ENCODE results near the gene CYP27B1.
"Not testable (repeated sequence)": the region's sequence is repeated elsewhere in the genome, so short reads cannot be mapped to it uniquely, and the experiment has no call there.

CYP27B1 gene

DNA sequence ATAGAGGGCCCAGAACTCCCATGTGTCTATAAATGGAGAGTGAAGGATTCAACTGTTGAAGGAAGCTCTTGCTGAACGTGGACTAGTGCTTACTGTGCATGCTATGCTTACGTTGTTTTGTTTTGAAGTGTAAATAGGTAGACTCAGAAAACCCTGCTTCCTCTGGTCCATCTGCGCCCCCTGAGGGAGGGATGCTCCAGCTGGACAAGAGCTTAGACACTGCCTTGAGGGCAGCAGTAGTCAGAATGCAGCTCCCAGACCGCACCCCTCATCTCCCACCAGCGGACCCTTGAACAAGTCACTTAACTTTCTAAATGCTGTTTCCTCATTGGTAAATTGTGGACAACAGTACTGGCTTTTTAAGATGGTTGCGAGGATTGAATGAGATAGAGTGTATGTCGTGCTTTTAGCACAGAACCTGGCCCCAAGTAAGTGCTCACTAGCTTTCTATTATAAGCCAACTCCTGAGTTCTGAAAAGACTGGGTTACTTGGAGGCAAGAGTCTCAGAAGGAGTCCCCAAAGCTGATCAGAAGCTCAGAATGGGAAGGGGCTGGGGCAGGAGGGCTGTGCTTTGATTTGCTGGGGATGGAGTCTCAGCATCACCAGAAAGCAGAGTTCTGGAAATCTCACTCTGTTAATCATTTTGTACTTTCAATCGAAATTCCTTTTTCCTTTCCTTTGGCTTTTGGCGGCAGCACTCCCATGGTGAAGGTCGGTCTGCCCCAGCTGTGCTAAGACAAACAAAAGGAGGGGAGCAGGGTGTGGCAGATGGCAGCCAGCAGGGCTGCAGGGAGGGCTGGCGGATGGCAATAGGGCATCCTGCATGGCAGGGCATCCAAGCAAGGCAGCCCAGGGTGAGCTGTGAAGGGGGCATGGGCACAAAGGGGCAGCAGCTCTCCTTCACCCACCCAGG, 43.9 kb downstream of the CYP27B1 start:
- no peak for DNase-seq (ENCODE audit: low read depth in 3 of 3)

DNA sequence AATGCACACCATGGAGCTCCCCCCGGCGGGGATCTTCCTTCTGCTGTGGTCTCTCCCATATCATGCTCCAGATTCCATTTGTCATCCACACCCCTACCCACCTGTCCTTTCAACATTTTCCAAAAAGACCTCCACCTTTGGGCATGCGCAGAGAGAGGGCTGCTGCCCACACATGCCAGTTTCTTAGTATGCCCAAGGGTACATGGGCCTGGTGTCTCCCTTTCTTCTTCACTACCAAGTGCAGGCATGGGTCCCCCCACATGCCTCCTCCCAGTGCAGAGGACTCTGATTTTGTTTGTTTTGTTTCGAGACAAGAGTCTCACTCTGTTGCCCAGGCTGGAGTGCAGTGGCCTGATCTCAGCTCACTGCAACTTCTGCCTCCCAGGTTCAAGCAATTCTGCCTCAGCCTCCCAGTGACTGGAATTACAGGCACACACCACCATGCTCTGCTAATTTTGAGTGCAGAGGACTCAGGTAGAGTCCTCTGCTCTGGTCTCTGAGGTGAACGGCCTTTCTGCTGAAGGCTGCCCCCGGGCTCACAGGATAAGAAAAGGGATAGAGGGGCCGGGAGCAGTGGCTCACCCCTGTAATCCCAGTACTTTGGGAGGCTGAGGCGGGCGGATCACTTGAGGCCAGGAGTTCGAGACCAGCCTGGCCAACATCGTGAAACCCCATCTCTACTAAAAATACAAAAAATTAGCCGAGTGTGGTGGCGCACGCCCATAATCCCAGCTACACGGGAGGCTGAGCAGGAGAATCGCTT, 44.9 kb downstream of the CYP27B1 start:
- DNase-seq (ENCODE audit: low read depth in 3 of 3) = not testable (repeated sequence)

DNA sequence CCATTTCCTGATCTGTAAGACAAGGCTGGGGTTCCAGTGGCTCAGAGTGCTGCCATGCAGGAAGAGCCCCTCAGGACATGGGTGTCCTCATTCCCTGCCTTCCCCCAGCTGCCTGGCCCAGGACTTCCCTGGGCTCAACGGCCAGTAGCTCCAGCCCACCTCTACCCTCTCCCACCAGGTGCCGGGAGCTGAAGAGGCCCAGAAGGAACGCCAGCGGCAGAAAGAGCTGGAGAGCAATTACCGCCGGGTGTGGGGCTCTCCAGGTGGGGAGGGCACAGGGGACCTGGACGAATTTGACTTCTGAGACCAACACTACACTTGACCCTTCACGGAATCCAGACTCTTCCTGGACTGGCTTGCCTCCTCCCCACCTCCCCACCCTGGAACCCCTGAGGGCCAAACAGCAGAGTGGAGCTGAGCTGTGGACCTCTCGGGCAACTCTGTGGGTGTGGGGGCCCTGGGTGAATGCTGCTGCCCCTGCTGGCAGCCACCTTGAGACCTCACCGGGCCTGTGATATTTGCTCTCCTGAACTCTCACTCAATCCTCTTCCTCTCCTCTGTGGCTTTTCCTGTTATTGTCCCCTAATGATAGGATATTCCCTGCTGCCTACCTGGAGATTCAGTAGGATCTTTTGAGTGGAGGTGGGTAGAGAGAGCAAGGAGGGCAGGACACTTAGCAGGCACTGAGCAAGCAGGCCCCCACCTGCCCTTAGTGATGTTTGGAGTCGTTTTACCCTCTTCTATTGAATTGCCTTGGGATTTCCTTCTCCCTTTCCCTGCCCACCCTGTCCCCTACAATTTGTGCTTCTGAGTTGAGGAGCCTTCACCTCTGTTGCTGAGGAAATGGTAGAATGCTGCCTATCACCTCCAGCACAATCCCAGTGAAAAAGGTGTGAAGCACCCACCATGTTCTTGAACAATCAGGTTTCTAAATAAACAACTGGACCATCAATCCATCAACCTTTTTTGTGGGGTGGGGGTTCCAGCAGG, 46.0 kb downstream of the CYP27B1 start:
- DNase-seq (ENCODE audit: low read depth in 3 of 3) = no peak

DNA sequence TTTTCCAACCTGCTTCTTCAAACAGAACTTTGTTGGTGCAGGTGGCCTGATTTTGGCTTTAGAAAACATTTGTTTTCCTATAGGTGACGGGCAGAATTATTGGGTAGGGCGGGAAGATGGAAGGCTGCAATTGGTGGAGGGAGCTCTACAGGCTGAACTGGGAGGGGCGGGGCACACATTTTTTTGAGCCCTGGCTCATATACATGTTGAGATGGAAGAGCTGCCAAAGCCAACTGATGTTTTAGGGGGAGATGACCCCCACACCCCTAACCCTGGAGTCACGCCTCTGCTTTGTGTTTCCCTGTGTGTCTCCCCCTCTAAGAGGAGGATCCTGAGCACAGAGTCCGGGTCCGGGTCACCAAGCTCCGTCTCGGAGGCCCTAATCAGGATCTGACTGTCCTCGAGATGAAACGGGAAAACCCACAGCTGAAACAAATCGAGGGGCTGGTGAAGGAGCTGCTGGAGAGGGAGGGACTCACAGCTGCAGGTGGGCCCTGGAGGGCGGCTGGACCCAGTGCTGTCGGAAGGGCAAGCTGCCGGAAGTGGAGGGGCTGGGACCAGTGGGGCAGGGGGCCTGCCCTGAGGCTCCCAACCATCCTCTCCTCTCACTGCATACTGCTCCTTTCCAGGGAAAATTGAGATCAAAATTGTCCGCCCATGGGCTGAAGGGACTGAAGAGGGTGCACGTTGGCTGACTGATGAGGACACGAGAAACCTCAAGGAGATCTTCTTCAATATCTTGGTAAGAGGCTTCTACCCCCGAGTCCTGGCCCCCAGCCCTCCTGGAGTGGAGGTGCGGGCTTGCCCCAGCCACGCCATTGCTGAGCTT, 46.9 kb downstream of the CYP27B1 start:
- no peak for DNase-seq (ENCODE audit: low read depth in 3 of 3)

DNA sequence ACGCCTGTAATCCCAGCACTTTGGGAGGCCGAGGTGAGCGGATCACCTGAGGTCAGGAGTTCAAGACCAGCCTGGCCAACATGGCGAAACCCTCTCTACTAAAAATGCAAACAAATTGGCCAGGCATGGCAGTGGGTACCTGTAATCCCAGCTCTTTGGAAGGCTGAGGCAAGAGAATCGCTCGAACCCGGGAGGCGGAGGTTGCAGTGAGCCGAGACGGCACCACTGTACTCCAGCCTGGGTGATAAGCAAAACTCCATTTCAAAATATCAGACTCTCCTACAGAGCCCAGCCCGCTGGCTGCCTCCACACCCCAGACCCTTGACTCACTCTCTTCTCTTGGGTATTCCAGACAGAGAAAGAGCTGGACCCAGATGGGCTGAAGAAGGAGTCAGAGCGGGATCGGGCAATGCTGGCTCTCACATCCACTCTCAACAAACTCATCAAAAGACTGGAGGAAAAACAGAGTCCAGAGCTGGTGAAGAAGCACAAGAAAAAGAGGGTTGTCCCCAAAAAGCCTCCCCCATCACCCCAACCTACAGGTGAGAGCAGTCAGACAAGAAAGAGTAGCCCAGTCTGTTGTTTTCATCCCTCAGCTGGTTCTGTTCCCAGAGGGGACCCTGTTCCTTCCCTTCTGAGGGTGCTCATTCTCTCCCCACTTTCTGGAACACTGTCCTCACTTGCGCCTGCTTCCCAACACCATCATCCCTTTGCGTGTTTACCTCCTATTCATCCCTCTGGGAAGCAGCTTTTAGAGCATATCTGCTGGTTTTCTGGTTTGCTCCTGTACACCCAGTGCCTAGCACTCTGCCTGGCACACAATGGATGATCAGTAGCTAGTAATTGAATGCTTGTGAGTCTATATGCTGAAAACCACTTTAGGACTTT, 48.0 kb downstream of the CYP27B1 start:
- DNase-seq (ENCODE audit: low read depth in 3 of 3) = no peak

DNA sequence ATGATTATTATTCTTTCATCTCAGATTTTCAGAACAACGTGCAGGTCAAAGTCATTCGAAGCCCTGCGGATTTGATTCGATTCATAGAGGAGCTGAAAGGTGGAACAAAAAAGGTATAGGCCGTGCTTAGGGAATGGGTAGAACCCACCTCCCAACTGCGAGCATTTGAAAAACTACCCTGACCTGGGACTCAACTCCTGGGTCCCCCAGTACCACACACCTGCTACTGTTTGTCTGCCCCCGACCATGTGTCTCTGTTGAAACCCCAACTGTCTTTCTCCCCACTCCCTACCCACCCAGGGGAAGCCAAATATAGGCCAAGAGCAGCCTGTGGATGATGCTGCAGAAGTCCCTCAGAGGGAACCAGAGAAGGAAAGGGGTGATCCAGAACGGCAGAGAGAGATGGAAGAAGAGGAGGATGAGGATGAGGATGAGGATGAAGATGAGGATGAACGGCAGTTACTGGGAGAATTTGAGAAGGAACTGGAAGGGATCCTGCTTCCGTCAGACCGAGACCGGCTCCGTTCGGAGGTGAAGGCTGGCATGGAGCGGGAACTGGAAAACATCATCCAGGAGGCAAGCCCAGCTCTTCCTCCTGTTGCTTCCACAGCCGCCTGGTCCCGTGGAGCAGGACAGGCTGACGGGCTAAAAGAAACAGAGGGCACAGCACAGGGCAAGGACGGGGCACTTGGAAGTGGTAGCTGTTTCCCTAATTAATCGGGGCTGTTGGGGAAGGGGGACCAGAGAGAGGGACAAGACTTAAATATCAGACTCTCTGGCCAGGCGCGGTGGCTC, 48.8 kb downstream of the CYP27B1 start:
- no peak for DNase-seq (ENCODE audit: low read depth in 3 of 3)

DNA sequence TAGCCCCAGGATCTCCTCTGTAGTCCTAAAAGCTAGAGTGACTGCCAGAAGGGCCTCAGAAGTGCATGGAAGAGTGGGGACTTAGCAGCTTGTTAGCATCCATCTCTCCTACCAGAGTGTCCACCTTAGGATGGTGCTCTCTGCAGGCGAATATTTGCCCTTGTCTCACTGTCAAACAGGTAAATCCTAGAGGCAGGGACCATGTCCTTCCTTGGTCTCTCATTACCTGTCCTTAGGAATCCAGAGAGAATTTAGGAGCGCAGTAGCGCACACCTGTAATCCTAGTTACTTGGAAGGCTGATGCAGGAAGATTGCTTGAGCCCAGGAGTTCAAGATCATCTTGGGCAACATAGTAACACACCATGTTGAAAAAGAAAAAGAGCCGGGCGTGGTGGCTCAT, 49.7 kb downstream of the CYP27B1 start:
- no peak for DNase-seq (ENCODE audit: low read depth in 3 of 3)

DNA sequence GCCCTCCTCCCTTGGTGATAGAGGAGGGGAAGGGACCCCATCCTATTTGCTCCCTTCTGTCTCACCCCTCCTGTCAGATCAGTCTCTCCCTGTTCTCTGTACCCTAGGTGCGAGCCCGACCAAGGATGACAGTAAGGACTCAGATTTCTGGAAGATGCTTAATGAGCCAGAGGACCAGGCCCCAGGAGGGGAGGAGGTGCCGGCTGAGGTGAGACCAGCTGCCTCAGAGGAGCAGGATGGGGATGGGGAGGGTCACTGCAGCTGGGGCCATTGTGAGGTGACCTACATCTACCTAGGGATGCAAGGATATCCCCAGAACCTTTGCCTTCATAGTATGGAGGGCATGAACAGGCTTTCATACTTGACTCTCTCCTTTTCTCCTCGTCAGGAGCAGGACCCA, 50.6 kb downstream of the CYP27B1 start:
- no peak for DNase-seq (ENCODE audit: low read depth in 3 of 3)

DNA sequence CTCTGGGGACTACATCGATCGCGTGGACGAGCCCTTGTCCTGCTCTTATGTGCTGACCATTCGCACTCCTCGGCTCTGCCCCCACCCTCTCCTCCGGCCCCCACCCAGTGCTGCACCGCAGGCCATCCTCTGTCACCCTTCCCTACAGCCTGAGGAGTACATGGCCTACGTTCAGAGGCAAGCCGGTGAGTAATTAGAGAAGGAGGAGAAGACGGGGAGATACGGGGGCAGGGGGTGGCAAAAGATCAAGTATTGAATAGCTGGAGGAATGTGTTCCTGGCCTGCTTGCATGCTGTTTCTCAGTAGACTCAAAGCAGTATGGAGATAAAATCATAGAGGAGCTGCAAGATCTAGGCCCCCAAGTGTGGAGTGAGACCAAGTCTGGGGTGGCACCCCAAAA, 51.1 kb downstream of the CYP27B1 start:
- DNase-seq (ENCODE audit: low read depth in 3 of 3) = no peak

DNA sequence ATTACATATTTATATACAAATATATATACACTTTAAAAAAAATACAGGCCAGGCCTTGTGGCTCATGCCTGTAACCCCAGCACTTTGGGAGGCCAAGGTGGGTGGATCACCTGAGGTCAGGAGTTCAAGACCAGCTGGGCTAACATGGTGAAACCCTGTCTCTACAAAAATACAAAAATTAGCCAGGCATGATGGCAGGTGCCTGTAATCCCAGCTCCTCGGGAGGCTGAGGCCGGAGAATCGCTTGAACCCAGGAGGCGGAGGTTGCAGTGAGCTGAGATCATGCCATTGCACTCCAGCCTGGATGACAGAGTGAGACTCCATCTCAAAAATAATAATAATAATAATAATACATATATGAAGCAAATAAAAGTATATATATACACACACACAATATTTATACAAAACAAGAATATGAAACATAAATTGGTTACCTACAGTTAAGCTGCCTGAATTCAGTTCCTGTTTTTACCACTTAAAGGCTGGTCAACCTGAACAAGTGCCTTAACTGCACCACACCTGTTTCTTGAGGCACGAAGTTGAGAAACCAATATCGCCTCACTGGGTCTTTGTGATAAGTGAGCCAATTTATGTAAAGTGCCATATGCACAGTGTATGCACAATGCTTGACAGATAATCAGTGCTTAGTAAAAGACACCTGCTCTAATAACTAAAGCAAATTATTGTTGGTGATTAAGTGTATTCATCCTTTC, 51.7 kb downstream of the CYP27B1 start:
- DNase-seq (ENCODE audit: low read depth in 3 of 3) = not testable (repeated sequence)

DNA sequence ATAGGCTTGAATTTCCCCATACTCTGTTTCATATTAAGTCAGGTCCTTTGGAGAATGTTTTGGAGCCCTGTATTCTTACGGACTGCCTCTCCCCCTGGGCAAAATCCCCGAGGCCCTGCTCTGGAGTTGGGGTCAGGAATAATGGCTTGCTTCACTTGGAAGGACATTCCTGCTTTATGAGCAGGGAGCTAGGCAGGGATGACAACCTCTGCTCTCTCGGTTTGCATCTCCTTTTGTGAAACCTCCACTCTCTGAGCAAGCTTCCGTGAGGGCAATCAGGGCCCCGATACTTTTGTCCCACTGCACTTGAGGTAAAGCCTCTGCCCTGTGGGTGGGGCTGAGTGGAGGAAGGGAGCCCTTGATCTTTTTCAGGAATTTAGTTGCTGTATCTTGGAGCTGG, 53.7 kb downstream of the CYP27B1 start:
- DNase-seq (ENCODE audit: low read depth in 3 of 3) = no peak

DNA sequence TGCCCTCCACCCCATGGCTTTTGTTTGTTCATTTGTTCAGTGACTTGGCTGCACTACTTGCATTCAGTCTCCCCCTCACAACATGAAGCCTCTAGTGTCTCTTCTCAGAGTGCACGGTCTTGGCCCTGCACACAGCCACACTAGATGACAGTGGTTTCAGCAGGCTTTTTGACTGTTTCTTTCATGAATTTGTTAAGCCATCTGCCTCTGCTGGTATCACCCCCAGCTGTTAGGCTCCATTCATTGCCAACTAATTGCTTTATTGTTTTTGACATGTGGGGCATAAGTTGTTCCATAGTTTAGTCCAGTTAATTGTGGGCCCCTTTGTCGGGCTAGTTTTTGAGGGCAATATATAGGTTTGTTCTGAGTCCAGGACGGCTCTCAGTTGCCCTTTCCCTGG, 54.2 kb downstream of the CYP27B1 start:
- DNase-seq (ENCODE audit: low read depth in 3 of 3) = no peak
